Sigmoid colon (tissue), 7 donors: Measurements from ENCODE around the gene CFD. TPM values are rescaled to one million over a fixed set of nuclear protein-coding genes. Genes with fewer than 3 reads are reported as not detected.

Source experiments
- DNase-seq: peaks from one replicate; pipeline ENCODE4 v3.0.0-alpha.2; 2019
- H3K27ac ChIP-seq, 4 donors: fragments of 200-600 bp; sonication (generic); one replicate each; pipeline ENCODE4 v1.5.1; 2016 to 2019; ENCODE audit warnings: mild to moderate bottlenecking in 1 of 4
- H3K27me3 ChIP-seq, 3 donors: fragments of 200-600 bp; sonication (generic); one replicate each; pipeline ENCODE4 v1.5.1; 2019; ENCODE audit warnings: mild to moderate bottlenecking in 1 of 3
- H3K36me3 ChIP-seq, 4 donors: fragments of 200-600 bp; sonication (generic); one replicate each; pipeline ENCODE4 v1.5.1; 2016 to 2019
- H3K4me1 ChIP-seq, 4 donors: fragments of 200-600 bp; sonication (generic); one replicate each; pipeline ENCODE4 v1.5.1; 2017 to 2019
- H3K4me3 ChIP-seq, 4 donors: fragments of 200-600 bp; sonication (generic); one replicate each; pipeline ENCODE4 v1.5.1; 2017 to 2019; ENCODE audit warnings: mild to moderate bottlenecking in 2 of 4, moderate library complexity in 1 of 4
- H3K9me3 ChIP-seq, 4 donors: fragments of 200-600 bp in 3 of 4; sonication (generic) in 3 of 4; one replicate each; pipeline versions ENCODE4 v1.5.1 to v1.6.1; 2013 to 2019
- CTCF ChIP-seq, 4 experiments: fragments of 450-650 bp in 3 of 4; fragments of 200-600 bp in 1 of 4; IDR thresholded peaks; one replicate each; pipeline ENCODE4 v1.5.1; 2016 to 2019; ENCODE audit warnings: antibody characterized with exemption in 4 of 4, mild to moderate bottlenecking in 3 of 4, moderate library complexity in 2 of 4
- EP300 ChIP-seq, 4 donors: sonication (generic); formaldehyde crosslinking; IDR thresholded peaks; one replicate each; pipeline ENCODE4 v1.6.1; 2017; ENCODE audit warnings: antibody characterized with exemption in 4 of 4
- POLR2A ChIP-seq, 2 donors: fragments of 450-650 bp; IDR thresholded peaks; one replicate each; pipeline ENCODE4 v1.6.1; 2016; ENCODE audit warnings: antibody characterized with exemption in 2 of 2, mild to moderate bottlenecking in 2 of 2, moderate library complexity in 2 of 2
- POLR2AphosphoS5 ChIP-seq, 4 donors: sonication (generic); formaldehyde crosslinking; IDR thresholded peaks; one replicate each; pipeline ENCODE4 v1.6.1; 2017; ENCODE audit warnings: antibody characterized with exemption in 4 of 4
- WGBS, 2 donors: extraction: QIAGEN DNeasy Blood & Tissue Kit; methylation state at CpG; one replicate each; pipeline ENCODE4 v1.1.7; 2013; 5-methylcytosine and 5-hydroxymethylcytosine counted together
- intact Hi-C: fragments of 100-400 bp; cut with DNase I; formaldehyde crosslinking; loops from one replicate; pipeline ENCODE4 v1.15.1; 2023
- polyA plus RNA-seq, 3 donors: library from polyadenylated mRNA; stranded (reverse); fragments of 200-250 nt; gene quantifications; one replicate each; pipeline ENCODE4 v1.2.3, GENCODE V29; 2013
- total RNA-seq, 4 donors: library from RNA; depleted of rRNA; stranded (reverse); fragments of >200 nt; gene quantifications; one replicate each; pipeline ENCODE4 v1.1.0, GENCODE V29; 2016
- donor health status: healthy with polysubstance abuse.
- donor health status: Bipolar disorder and iron deficiency.
- donor health status: healthy.

Gene CFD
- total and polyA plus RNA-seq, 7 donors, result 29.1 to 830 (median 329) TPM

- no peak overlapping the region for H3K4me3 ChIP-seq
- TF ChIP-seq CTCF (IDR thresholded peaks at IDR 0.05) (no peak), POLR2AphosphoS5 (IDR thresholded peaks at IDR 0.05) (no peak), EP300 (IDR thresholded peaks at IDR 0.05) (no peak), POLR2A (IDR thresholded peaks at IDR 0.05) (no peak)
- no peaks in the 10 kb centered on the region for H3K27me3 ChIP-seq
- intact Hi-C loops, result no loop called here
- no peak overlapping the region for H3K27ac ChIP-seq
- no peaks in the 10 kb centered on the region for H3K4me1 ChIP-seq
- no peaks in the 10 kb centered on the region for H3K9me3 ChIP-seq
- WGBS, 2 donors, result 96 to 97% methylated on average over 64 of the region's 64 CpGs
- DNase-seq, result no peak
- peaks cover 30 to 91% (median 56%) of the 10 kb centered on the region in 4 donors for H3K36me3 ChIP-seq
These were observed 26.2 kb downstream of the CFD start for GRCh38 chr19:885536-886224.

GRCh38 chr19:887072-887471 is 27.6 kb downstream of the CFD start:
- H3K4me3 ChIP-seq, result no peak overlapping the region
- WGBS, 2 donors, result 85 to 88% methylated on average over 16 of the region's 16 CpGs
- peaks cover 0 to 13% (median 13%) of the 10 kb centered on the region in 4 donors for H3K4me1 ChIP-seq
- H3K27me3 ChIP-seq, result no peaks in the 10 kb centered on the region
- intact Hi-C loops, result no loop called here
- peaks cover 17 to 77% (median 43%) of the 10 kb centered on the region in 4 donors for H3K36me3 ChIP-seq
- H3K9me3 ChIP-seq, result no peaks in the 10 kb centered on the region
- no peak for DNase-seq
- no peak overlapping the region for H3K27ac ChIP-seq
- TF ChIP-seq POLR2A (IDR thresholded peaks at IDR 0.05), result no peak
- TF ChIP-seq POLR2AphosphoS5 (IDR thresholded peaks at IDR 0.05), result no peak

- no peak overlapping the region for H3K27ac ChIP-seq
- no peaks in the 10 kb centered on the region for H3K9me3 ChIP-seq
- no peak overlapping the region for H3K4me3 ChIP-seq
- 96 to 97% methylated on average over 10 of the region's 10 CpGs for WGBS, 2 donors
- H3K36me3 ChIP-seq, result peaks cover 14 to 71% (median 40%) of the 10 kb centered on the region in 4 donors
- no peak for DNase-seq
- intact Hi-C loops, result no loop called here
- H3K27me3 ChIP-seq, result no peaks in the 10 kb centered on the region
- TF ChIP-seq CTCF (IDR thresholded peaks at IDR 0.05), result no peak
- TF ChIP-seq POLR2A (IDR thresholded peaks at IDR 0.05), result no peak
- TF ChIP-seq POLR2AphosphoS5 (IDR thresholded peaks at IDR 0.05), result no peak
- no peak for TF ChIP-seq EP300 (IDR thresholded peaks at IDR 0.05)
- peaks cover 0 to 16% (median 15%) of the 10 kb centered on the region in 4 donors for H3K4me1 ChIP-seq
These were observed 28.1 kb downstream of the CFD start for GRCh38 chr19:887599-887998.

GRCh38 chr19:888581-889385 is 29.3 kb downstream of the CFD start:
- 87 to 93% methylated on average over 30 of the region's 30 CpGs for WGBS, 2 donors
- H3K4me1 ChIP-seq, result peaks cover 0 to 21% (median 17%) of the 10 kb centered on the region in 4 donors
- TF ChIP-seq EP300 (IDR thresholded peaks at IDR 0.05) (no peak), CTCF (IDR thresholded peaks at IDR 0.05) (no peak), POLR2A (IDR thresholded peaks at IDR 0.05) (no peak)
- peaks cover 9 to 60% (median 34%) of the 10 kb centered on the region in 4 donors for H3K36me3 ChIP-seq
- H3K27me3 ChIP-seq, result no peaks in the 10 kb centered on the region
- intact Hi-C loops, result no loop called here
- H3K4me3 ChIP-seq, result no peak overlapping the region
- no peaks in the 10 kb centered on the region for H3K9me3 ChIP-seq
- no peak overlapping the region for H3K27ac ChIP-seq
- no peak for DNase-seq

GRCh38 chr19:889662-890295 is 30.3 kb downstream of the CFD start:
- TF ChIP-seq POLR2A (IDR thresholded peaks at IDR 0.05), result no peak
- no peak for TF ChIP-seq EP300 (IDR thresholded peaks at IDR 0.05)
- no peak for TF ChIP-seq POLR2AphosphoS5 (IDR thresholded peaks at IDR 0.05)
- TF ChIP-seq CTCF (IDR thresholded peaks at IDR 0.05), result no peak
- no peak overlapping the region for H3K4me3 ChIP-seq
- no peak overlapping the region for H3K27ac ChIP-seq
- peaks cover 0 to 22% (median 18%) of the 10 kb centered on the region in 4 donors for H3K4me1 ChIP-seq
- WGBS, 2 donors, result 94 to 95% methylated on average over 26 of the region's 26 CpGs
- DNase-seq, result no peak
- intact Hi-C loops, result no loop called here
- H3K36me3 ChIP-seq, result peaks cover 9 to 50% (median 24%) of the 10 kb centered on the region in 4 donors
- no peaks in the 10 kb centered on the region for H3K27me3 ChIP-seq
- H3K9me3 ChIP-seq, result no peaks in the 10 kb centered on the region
